Measurements from ENCODE around the gene MYOG. TPM values are rescaled to one million over a fixed set of nuclear protein-coding genes. Genes with fewer than 3 reads are reported as not detected.

Gene MYOG
- total RNA-seq, 2 experiments from 2014 or later: not detected

DNA sequence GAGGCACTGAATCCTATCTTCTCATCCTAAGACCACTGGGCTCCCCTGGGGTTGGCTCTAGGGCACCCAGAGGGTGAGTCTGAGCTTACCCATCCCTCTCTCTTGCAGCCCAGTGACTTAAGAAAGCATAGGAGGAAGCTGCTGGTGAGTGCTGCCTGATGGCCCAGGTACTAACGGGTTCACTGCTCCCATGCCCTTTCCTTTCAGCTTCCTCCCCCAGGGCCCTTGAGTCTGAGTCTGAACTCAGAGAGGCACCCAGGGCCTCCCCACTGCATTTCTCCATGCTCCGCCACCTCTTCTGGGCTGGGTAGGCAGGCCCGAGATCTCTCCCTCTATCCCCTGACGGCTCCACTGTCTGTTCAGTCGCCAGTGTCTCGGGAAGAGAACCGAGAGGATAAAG, 29.8 kb downstream of the MYOG start:
- no peaks in the 10 kb centered on the region for H3K36me3 ChIP-seq (ENCODE audit: insufficient read depth, low read length)
- POLR2A ChIA-PET: no interaction called here

GRCh38 chr1:203055161-203055799, 30.5 kb downstream of the MYOG start:
- POLR2A ChIA-PET: no interaction called here
- Histone ChIP-seq H3K4me1 (ENCODE audit: insufficient read depth, low read length, poor library complexity, severe bottlenecking) (no peaks in the 10 kb centered on the region), H3K27ac (ENCODE audit: low read depth, low read length, poor library complexity, severe bottlenecking) (no peak overlapping the region), H3K9me3 (ENCODE audit: low read length) (no peaks in the 10 kb centered on the region), H3K36me3 (ENCODE audit: insufficient read depth, low read length) (no peaks in the 10 kb centered on the region), H3K79me2 (ENCODE audit: insufficient read depth, low read depth, low read length) (no peaks in the 10 kb centered on the region), H3K9me2 (ENCODE audit: insufficient read depth, low read length) (no peaks in the 10 kb centered on the region), H4K20me1 (ENCODE audit: insufficient read depth, low read length) (no peaks in the 10 kb centered on the region), H3K4me3 (ENCODE audit: low read depth, low read length, poor library complexity, severe bottlenecking) (no peak overlapping the region), H2AFZ (ENCODE audit: low read length) (no peak overlapping the region), H3K4me2 (ENCODE audit: low read length) (no peak overlapping the region)
- CTCF ChIA-PET (ENCODE audit: unreplicated experiment): no interaction called here
- TF ChIP-seq EZH2phosphoT487 (IDR thresholded peaks at IDR 0.05; ENCODE audit: borderline replicate concordance, low read depth, low read length): no peak
- TF ChIP-seq, protein P1, sequence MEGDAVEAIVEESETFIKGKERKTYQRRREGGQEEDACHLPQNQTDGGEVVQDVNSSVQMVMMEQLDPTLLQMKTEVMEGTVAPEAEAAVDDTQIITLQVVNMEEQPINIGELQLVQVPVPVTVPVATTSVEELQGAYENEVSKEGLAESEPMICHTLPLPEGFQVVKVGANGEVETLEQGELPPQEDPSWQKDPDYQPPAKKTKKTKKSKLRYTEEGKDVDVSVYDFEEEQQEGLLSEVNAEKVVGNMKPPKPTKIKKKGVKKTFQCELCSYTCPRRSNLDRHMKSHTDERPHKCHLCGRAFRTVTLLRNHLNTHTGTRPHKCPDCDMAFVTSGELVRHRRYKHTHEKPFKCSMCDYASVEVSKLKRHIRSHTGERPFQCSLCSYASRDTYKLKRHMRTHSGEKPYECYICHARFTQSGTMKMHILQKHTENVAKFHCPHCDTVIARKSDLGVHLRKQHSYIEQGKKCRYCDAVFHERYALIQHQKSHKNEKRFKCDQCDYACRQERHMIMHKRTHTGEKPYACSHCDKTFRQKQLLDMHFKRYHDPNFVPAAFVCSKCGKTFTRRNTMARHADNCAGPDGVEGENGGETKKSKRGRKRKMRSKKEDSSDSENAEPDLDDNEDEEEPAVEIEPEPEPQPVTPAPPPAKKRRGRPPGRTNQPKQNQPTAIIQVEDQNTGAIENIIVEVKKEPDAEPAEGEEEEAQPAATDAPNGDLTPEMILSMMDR (conservative IDR thresholded peaks at IDR 0.05; ENCODE audit: low read length): no peak; the same call in 1 of the 2 replicates
- intact Hi-C loops (cut with micrococcal nuclease; ENCODE audit: unreplicated experiment): no loop called here
- no TSS peak for BruUV-seq (replicated peaks)
- no peak for DNase-seq (ENCODE audit: low spot score)

More for the DNA sequence above, 29.8 kb downstream of the MYOG start:
- Histone ChIP-seq H3K4me2 (ENCODE audit: low read length) (no peak overlapping the region), H4K20me1 (ENCODE audit: insufficient read depth, low read length) (no peaks in the 10 kb centered on the region), H3K27ac (ENCODE audit: low read depth, low read length, poor library complexity, severe bottlenecking) (no peak overlapping the region), H3K9me2 (ENCODE audit: insufficient read depth, low read length) (no peaks in the 10 kb centered on the region), H3K4me3 (ENCODE audit: low read depth, low read length, poor library complexity, severe bottlenecking) (no peak overlapping the region), H3K4me1 (ENCODE audit: insufficient read depth, low read length, poor library complexity, severe bottlenecking) (no peaks in the 10 kb centered on the region), H3K9me3 (ENCODE audit: low read length) (no peaks in the 10 kb centered on the region), H3K79me2 (ENCODE audit: insufficient read depth, low read depth, low read length) (no peaks in the 10 kb centered on the region), H2AFZ (ENCODE audit: low read length) (no peak overlapping the region)
- BruUV-seq (replicated peaks): no TSS peak
- intact Hi-C loops (cut with micrococcal nuclease; ENCODE audit: unreplicated experiment): no loop called here
- no peak for DNase-seq (ENCODE audit: low spot score)
- CTCF ChIA-PET (ENCODE audit: unreplicated experiment): interaction anchor here (0.6 kb wide), 1 partner anchor 12 kb away, joined by 3 read pairs; no protein-coding TSS in a partner anchor
- no peak for TF ChIP-seq EZH2phosphoT487 (IDR thresholded peaks at IDR 0.05; ENCODE audit: borderline replicate concordance, low read depth, low read length)
- TF ChIP-seq, protein P1 (conservative IDR thresholded peaks at IDR 0.05; ENCODE audit: low read length): no peak

GRCh38 chr1:203054642-203055041, 31.2 kb downstream of the MYOG start:
- H3K36me3 ChIP-seq (ENCODE audit: insufficient read depth, low read length): no peaks in the 10 kb centered on the region
- no peaks in the 10 kb centered on the region for H3K79me2 ChIP-seq (ENCODE audit: insufficient read depth, low read depth, low read length)
- TF ChIP-seq, protein P1 (conservative IDR thresholded peaks at IDR 0.05; ENCODE audit: low read length): no peak
- no peak for TF ChIP-seq EZH2phosphoT487 (IDR thresholded peaks at IDR 0.05; ENCODE audit: borderline replicate concordance, low read depth, low read length)
- no peak for DNase-seq (ENCODE audit: low spot score)
- CTCF ChIA-PET (ENCODE audit: unreplicated experiment): no interaction called here
- no peaks in the 10 kb centered on the region for H3K4me1 ChIP-seq (ENCODE audit: insufficient read depth, low read length, poor library complexity, severe bottlenecking)
- POLR2A ChIA-PET: interaction anchor here (0.6 kb wide), 1 partner anchor 569 kb away, joined by 3 read pairs; no protein-coding TSS in a partner anchor
- no peak overlapping the region for H3K4me2 ChIP-seq (ENCODE audit: low read length)
- H3K4me3 ChIP-seq (ENCODE audit: low read depth, low read length, poor library complexity, severe bottlenecking): no peak overlapping the region
- H3K9me2 ChIP-seq (ENCODE audit: insufficient read depth, low read length): no peaks in the 10 kb centered on the region
- H2AFZ ChIP-seq (ENCODE audit: low read length): no peak overlapping the region
- no TSS peak for BruUV-seq (replicated peaks)
- H3K27ac ChIP-seq (ENCODE audit: low read depth, low read length, poor library complexity, severe bottlenecking): no peak overlapping the region
- no peaks in the 10 kb centered on the region for H3K9me3 ChIP-seq (ENCODE audit: low read length)
- intact Hi-C loops (cut with micrococcal nuclease; ENCODE audit: unreplicated experiment): no loop called here
- H4K20me1 ChIP-seq (ENCODE audit: insufficient read depth, low read length): no peaks in the 10 kb centered on the region
